GM12878 (cell line): Measurements from ENCODE around the gene CIAO2B. TPM values are rescaled to one million over a fixed set of nuclear protein-coding genes. Genes with fewer than 3 reads are reported as not detected.

Experiments used
- ATAC-seq: fragments of 200-7000 bp; cut with Tn5 transposase; 3 replicates; pipeline ENCODE4 v1.9.1; 2020; ENCODE audit warnings: mild to moderate bottlenecking, moderate library complexity
- BruUV-seq: library from RNA; stranded (reverse); fragments of 400-500 nt; replicated peaks from 2 replicates; lab custom pipeline; 2021; lab: Mats Ljungman, UMichigan
- CTCF ChIA-PET: fragments of 300-600 bp; sonication (Branson Sonifier 250); formaldehyde crosslinking; extraction: SDS; loops from one replicate; lab custom pipeline; 2021; ENCODE audit warnings: inconsistent platforms; lab: Yijun Ruan, JAX
- POLR2A ChIA-PET: fragments of 350-600 bp; formaldehyde crosslinking; extraction: SDS; loops from one replicate; lab custom pipeline; 2021; ENCODE audit warnings: inconsistent platforms; lab: Charles Lee
- RAD21 ChIA-PET: fragments of 300-600 bp; sonication (Branson Sonifier 250); formaldehyde crosslinking; loops from one replicate; lab custom pipeline; 2023; ENCODE audit warnings: antibody characterized with exemption; ENCODE audit not compliant: unreplicated experiment; lab: Charles Lee
- SMC1A ChIA-PET: fragments of 300-600 bp; sonication (Branson Sonifier 250); formaldehyde crosslinking; loops from one replicate; lab custom pipeline; 2023; ENCODE audit not compliant: unreplicated experiment, uncharacterized antibody; lab: Charles Lee
- DNase-seq: peaks from one replicate; pipeline ENCODE4 v3.0.0-alpha.2; 2011; ENCODE audit warnings: low read depth, low spot score
- FAIRE-seq: peaks from 3 replicates; lab custom pipeline; 2011; peaks lifted over from hg19 to GRCh38; lab: Jason Lieb, UNC
- H2AFZ ChIP-seq: 2 replicates; pipeline ENCODE4 v1.6.0; 2011; ENCODE audit warnings: low read depth, low read length, control low read depth; ENCODE audit not compliant: control insufficient read depth
- H3K27ac ChIP-seq: 2 replicates; pipeline ENCODE4 v1.5.1; 2011; ENCODE audit warnings: control low read depth; ENCODE audit not compliant: control insufficient read depth, insufficient read depth
- H3K27me3 ChIP-seq, 2 experiments: replicated peaks in 1 of 2; 2 replicates each; pipeline versions ENCODE4 v1.6.0 to v1.6.1; 2011; ENCODE audit warnings: low read length in 1 of 2; ENCODE audit not compliant: control insufficient read depth in 2 of 2, insufficient read depth in 2 of 2
- H3K36me3 ChIP-seq, 2 experiments: 2 replicates each; pipeline ENCODE4 v1.5.1; 2011; ENCODE audit warnings: low read length in 1 of 2; ENCODE audit not compliant: control insufficient read depth in 2 of 2, insufficient read depth in 2 of 2
- H3K4me1 ChIP-seq: 2 replicates; pipeline ENCODE4 v1.6.1; 2011; ENCODE audit warnings: mild to moderate bottlenecking, low read length, moderate library complexity, mixed read lengths; ENCODE audit not compliant: control insufficient read depth, insufficient read depth
- H3K4me2 ChIP-seq: 2 replicates; pipeline ENCODE4 v1.6.0; 2011; ENCODE audit warnings: control low read depth; ENCODE audit not compliant: control insufficient read depth, insufficient read depth
- H3K4me3 ChIP-seq: fragments of 200-600 bp; sonication (generic); 2 replicates; pipeline ENCODE4 v1.5.1; 2016
- H3K79me2 ChIP-seq: 2 replicates; pipeline ENCODE4 v1.6.0; 2011; ENCODE audit warnings: low read length; ENCODE audit not compliant: control insufficient read depth, insufficient read depth
- H3K9ac ChIP-seq: 2 replicates; pipeline ENCODE4 v1.8.0; 2011; ENCODE audit warnings: low read length, control low read depth, mixed read lengths; ENCODE audit not compliant: control insufficient read depth, insufficient read depth
- H3K9me3 ChIP-seq: replicated peaks from 3 replicates; pipeline ENCODE4 v1.5.1; 2011; ENCODE audit warnings: mild to moderate bottlenecking, low read length; ENCODE audit not compliant: control insufficient read depth, insufficient read depth
- H4K20me1 ChIP-seq: 2 replicates; pipeline ENCODE4 v1.6.0; 2011; ENCODE audit not compliant: control insufficient read depth, insufficient read depth
- BACH1 ChIP-seq: fragments of 450-650 bp; IDR thresholded peaks from 2 replicates; pipeline ENCODE4 v1.6.1; 2017; ENCODE audit warnings: mild to moderate bottlenecking, borderline replicate concordance
- BCL11A ChIP-seq: IDR thresholded peaks from 2 replicates; pipeline ENCODE4 v1.6.1; 2011; ENCODE audit warnings: low read depth, low read length
- BMI1 ChIP-seq: fragments of 450-650 bp; IDR thresholded peaks from 2 replicates; pipeline ENCODE4 v1.6.1; 2016; ENCODE audit warnings: mild to moderate bottlenecking, moderate library complexity, borderline replicate concordance
- ESRRA ChIP-seq: IDR thresholded peaks from 2 replicates; pipeline ENCODE4 v1.6.1; 2012; ENCODE audit warnings: mild to moderate bottlenecking, low read length, improper control_type of control experiment
- ETV6 ChIP-seq, 2 experiments: fragments of 450-650 bp in 1 of 2; IDR thresholded peaks in 1 of 2; conservative IDR thresholded peaks in 1 of 2; 2 replicates each; pipeline ENCODE4 v1.6.1; 2014; ENCODE audit warnings: antibody characterized with exemption in 1 of 2, borderline replicate concordance in 1 of 2, low read depth in 1 of 2, mild to moderate bottlenecking in 1 of 2, moderate library complexity in 1 of 2
- PAX8 ChIP-seq: fragments of 450-650 bp; IDR thresholded peaks from 2 replicates; pipeline ENCODE4 v1.6.1; 2017; ENCODE audit warnings: mild to moderate bottlenecking, moderate library complexity
- POLR2A ChIP-seq: IDR thresholded peaks from 2 replicates; pipeline ENCODE4 v1.6.1; 2011; ENCODE audit warnings: low read depth, mild to moderate bottlenecking, low read length
- POLR2AphosphoS5 ChIP-seq: IDR thresholded peaks from 2 replicates; pipeline ENCODE4 v1.6.1; 2011; ENCODE audit warnings: mild to moderate bottlenecking, low read length, inconsistent platforms
- RFX5 ChIP-seq: IDR thresholded peaks from 2 replicates; pipeline ENCODE4 v1.6.1; 2011; ENCODE audit warnings: low read depth, low read length, improper control_type of control experiment
- STAT3 ChIP-seq: IDR thresholded peaks from 2 replicates; pipeline ENCODE4 v1.6.1; 2011; ENCODE audit warnings: low read depth, low read length, improper control_type of control experiment
- SUPT20H ChIP-seq: IDR thresholded peaks from 2 replicates; pipeline ENCODE4 v1.6.1; 2011; ENCODE audit warnings: low read depth, mild to moderate bottlenecking, low read length, moderate library complexity, borderline replicate concordance; ENCODE audit not compliant: control insufficient read depth
- ZNF24 ChIP-seq: fragments of 450-650 bp; IDR thresholded peaks from 2 replicates; pipeline ENCODE4 v1.6.1; 2017; ENCODE audit warnings: antibody characterized with exemption, mild to moderate bottlenecking
- ZNF384 ChIP-seq: IDR thresholded peaks from 2 replicates; pipeline ENCODE4 v1.6.1; 2012; ENCODE audit warnings: low read depth, mild to moderate bottlenecking, low read length, improper control_type of control experiment, borderline replicate concordance
- in situ Hi-C: fragments of 300-500 bp; cut with MboI; formaldehyde crosslinking; loops from 9 replicates; pipeline ENCODE4 v1.14.3; 2018; ENCODE audit warnings: mixed read lengths
- intact Hi-C: fragments of 100-400 bp; cut with micrococcal nuclease; formaldehyde crosslinking; loops from one replicate; pipeline ENCODE4 v1.14.2; 2022; ENCODE audit not compliant: unreplicated experiment
- polyA plus RNA-seq, 11 experiments: library from polyadenylated mRNA; depleted of rRNA in 4 of 11; unstranded in 6 of 11; stranded (reverse) in 5 of 11; fragments of >200 nt; fragmentation: Nextera tagmentation in 4 of 11; fragmentation: Illumina TruSeq in 1 of 11; extraction: Ambion mirVana in 4 of 11; extraction: Trizol in 1 of 11; gene quantifications; 1 replicate in 1 of 11; 2 replicates in 10 of 11; pipeline versions ENCODE4 v1.2.1 to v1.2.3, GENCODE V29; 2011 to 2016; ENCODE audit warnings: inconsistent platforms in 2 of 11, missing spikeins in 2 of 11, low read depth in 1 of 11
- total RNA-seq, 4 experiments: library from RNA; depleted of rRNA in 3 of 4; stranded (reverse); fragments of >200 nt in 3 of 4; fragmentation: Illumina TruSeq in 1 of 4; extraction: Trizol in 1 of 4; gene quantifications; 2 replicates each; pipeline versions ENCODE4 v1.2.1 to v1.2.3, GENCODE V29; 2013 to 2021
- TF ChIP-seq, protein P1 (sequence below): IDR thresholded peaks from 2 replicates; pipeline ENCODE4 v1.6.1; 2011; ENCODE audit warnings: mild to moderate bottlenecking, low read depth, low read length, moderate library complexity; ENCODE audit not compliant: insufficient replicate concordance
- TF ChIP-seq, protein P2 (sequence below): IDR thresholded peaks from 2 replicates; pipeline ENCODE4 v1.6.1; 2011; ENCODE audit warnings: low read depth, low read length, improper control_type of control experiment, borderline replicate concordance
- TF ChIP-seq, protein P3 (sequence below), 3 experiments: IDR thresholded peaks in 2 of 3; conservative IDR thresholded peaks in 1 of 3; 2 replicates each; pipeline ENCODE4 v1.5.1; 2011; ENCODE audit warnings: low read depth in 3 of 3, low read length in 3 of 3, mild to moderate bottlenecking in 3 of 3, control low read depth in 2 of 3, moderate library complexity in 2 of 3, inconsistent platforms in 1 of 3, mixed read lengths in 1 of 3; ENCODE audit not compliant: control insufficient read depth in 2 of 3, insufficient read depth in 1 of 3; ENCODE audit errors: extremely low read depth in 1 of 3

CIAO2B gene
- total and polyA plus RNA-seq, 10 of the 15 experiments (the other 5 are each of a cell fraction or from before 2014, with no cell fraction given) = 76.4 to 241 (median 138) TPM

DNA sequence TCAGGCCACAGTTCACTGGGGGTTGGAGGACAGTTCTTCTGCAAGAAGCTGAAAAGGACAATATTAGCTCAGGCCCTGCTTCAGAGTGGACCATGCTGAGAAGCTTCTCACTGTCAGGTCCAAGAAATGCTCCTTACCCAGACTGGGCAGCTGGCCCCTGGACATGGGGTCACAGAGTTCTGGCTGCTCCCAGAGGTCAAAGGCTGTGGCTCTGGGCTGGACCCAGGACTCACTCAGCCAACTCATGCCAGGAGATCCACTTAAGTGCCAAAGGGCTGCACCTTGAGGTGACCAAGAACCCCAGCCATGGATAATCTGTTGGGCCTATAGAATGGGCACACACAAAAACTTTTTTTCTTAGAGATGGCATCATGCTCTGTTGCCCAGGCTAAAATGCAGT lies 5.2 kb upstream of the CIAO2B start:
- H3K4me3 ChIP-seq = no peak overlapping the region
- no peak overlapping the region for H2AFZ ChIP-seq
- H3K9ac ChIP-seq = no peak overlapping the region
- no peaks in the 10 kb centered on the region for H3K9me3 ChIP-seq
- ATAC-seq (no peak), FAIRE-seq (no peak), DNase-seq (no peak)
- intact Hi-C loops = no loop called here
- no peaks in the 10 kb centered on the region for H3K27me3 ChIP-seq
- H3K27ac ChIP-seq = no peak overlapping the region
- ChIA-PET RAD21 (no interaction called here), CTCF (no interaction called here), SMC1A (no interaction called here), POLR2A (no interaction called here)
- no TSS peak for BruUV-seq
- no peaks in the 10 kb centered on the region for H4K20me1 ChIP-seq
- TF ChIP-seq, protein P1, sequence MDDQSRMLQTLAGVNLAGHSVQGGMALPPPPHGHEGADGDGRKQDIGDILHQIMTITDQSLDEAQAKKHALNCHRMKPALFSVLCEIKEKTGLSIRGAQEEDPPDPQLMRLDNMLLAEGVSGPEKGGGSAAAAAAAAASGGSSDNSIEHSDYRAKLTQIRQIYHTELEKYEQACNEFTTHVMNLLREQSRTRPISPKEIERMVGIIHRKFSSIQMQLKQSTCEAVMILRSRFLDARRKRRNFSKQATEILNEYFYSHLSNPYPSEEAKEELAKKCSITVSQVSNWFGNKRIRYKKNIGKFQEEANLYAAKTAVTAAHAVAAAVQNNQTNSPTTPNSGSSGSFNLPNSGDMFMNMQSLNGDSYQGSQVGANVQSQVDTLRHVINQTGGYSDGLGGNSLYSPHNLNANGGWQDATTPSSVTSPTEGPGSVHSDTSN = no peak
- TF ChIP-seq STAT3 = no peak
- no peak for TF ChIP-seq ESRRA
- TF ChIP-seq RFX5 = no peak
- no peak for TF ChIP-seq ETV6 (conservative IDR thresholded peaks at IDR 0.05 in 1 of 2, IDR thresholded peaks at IDR 0.05 in 1 of 2; ENCODE audit: borderline replicate concordance in 1 of 2, low read depth in 1 of 2)
- no peak for TF ChIP-seq POLR2AphosphoS5
- no peak for TF ChIP-seq PAX8
- TF ChIP-seq SUPT20H = no peak
- TF ChIP-seq, protein P2, sequence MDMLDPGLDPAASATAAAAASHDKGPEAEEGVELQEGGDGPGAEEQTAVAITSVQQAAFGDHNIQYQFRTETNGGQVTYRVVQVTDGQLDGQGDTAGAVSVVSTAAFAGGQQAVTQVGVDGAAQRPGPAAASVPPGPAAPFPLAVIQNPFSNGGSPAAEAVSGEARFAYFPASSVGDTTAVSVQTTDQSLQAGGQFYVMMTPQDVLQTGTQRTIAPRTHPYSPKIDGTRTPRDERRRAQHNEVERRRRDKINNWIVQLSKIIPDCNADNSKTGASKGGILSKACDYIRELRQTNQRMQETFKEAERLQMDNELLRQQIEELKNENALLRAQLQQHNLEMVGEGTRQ = no peak
- TF ChIP-seq ZNF384 = no peak
- TF ChIP-seq BACH1 = no peak
- TF ChIP-seq ZNF24 = no peak
- no peak for TF ChIP-seq BCL11A
- TF ChIP-seq POLR2A = no peak
- no peak for TF ChIP-seq BMI1
- TF ChIP-seq, protein P3, sequence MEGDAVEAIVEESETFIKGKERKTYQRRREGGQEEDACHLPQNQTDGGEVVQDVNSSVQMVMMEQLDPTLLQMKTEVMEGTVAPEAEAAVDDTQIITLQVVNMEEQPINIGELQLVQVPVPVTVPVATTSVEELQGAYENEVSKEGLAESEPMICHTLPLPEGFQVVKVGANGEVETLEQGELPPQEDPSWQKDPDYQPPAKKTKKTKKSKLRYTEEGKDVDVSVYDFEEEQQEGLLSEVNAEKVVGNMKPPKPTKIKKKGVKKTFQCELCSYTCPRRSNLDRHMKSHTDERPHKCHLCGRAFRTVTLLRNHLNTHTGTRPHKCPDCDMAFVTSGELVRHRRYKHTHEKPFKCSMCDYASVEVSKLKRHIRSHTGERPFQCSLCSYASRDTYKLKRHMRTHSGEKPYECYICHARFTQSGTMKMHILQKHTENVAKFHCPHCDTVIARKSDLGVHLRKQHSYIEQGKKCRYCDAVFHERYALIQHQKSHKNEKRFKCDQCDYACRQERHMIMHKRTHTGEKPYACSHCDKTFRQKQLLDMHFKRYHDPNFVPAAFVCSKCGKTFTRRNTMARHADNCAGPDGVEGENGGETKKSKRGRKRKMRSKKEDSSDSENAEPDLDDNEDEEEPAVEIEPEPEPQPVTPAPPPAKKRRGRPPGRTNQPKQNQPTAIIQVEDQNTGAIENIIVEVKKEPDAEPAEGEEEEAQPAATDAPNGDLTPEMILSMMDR (IDR thresholded peaks at IDR 0.05 in 2 of 3, conservative IDR thresholded peaks at IDR 0.05 in 1 of 3; ENCODE audit: control insufficient read depth in 2 of 3, extremely low read depth in 1 of 3, insufficient read depth in 1 of 3, low read depth in 3 of 3, low read length in 3 of 3) = no peak
- H3K4me2 ChIP-seq = no peak overlapping the region
- in situ Hi-C loops = loop anchor here (10.0 kb wide), 1 partner anchor 55 kb away; no protein-coding TSS in a partner anchor
- peaks cover 2 to 3% of the 10 kb centered on the region in 2 experiments for H3K36me3 ChIP-seq
- peaks cover 16% of the 10 kb centered on the region for H3K79me2 ChIP-seq
- H3K4me1 ChIP-seq = peaks cover 7% of the 10 kb centered on the region
